Right cardiac atrium (tissue), 5 donors: ENCODE measurements around the gene TNK1. TPM values are rescaled to one million over a fixed set of nuclear protein-coding genes. Genes with fewer than 3 reads are reported as not detected.

Experiments
- ATAC-seq, 2 donors: fragments of 200-7000 bp; cut with Tn5 transposase; one replicate each; pipeline versions ENCODE4 v1.8.0 to v1.9.1; 2020; ENCODE audit warnings: moderate library complexity in 2 of 2, mild to moderate bottlenecking in 1 of 2
- DNase-seq, 3 donors: peaks; one replicate each; pipeline ENCODE4 v3.0.0-alpha.2; 2020
- H3K27ac ChIP-seq: one replicate; pipeline ENCODE4 v1.5.1; 2013; ENCODE audit warnings: mild to moderate bottlenecking, low read length, control low read depth, moderate library complexity
- H3K27me3 ChIP-seq: one replicate; pipeline ENCODE4 v1.6.1; 2013; ENCODE audit not compliant: control insufficient read depth, insufficient read depth
- H3K4me1 ChIP-seq: one replicate; pipeline ENCODE4 v1.6.1; 2013; ENCODE audit warnings: low read length; ENCODE audit not compliant: control insufficient read depth, insufficient read depth
- H3K4me3 ChIP-seq: one replicate; pipeline ENCODE4 v1.5.1; 2013; ENCODE audit warnings: low read length, control low read depth
- H3K9me3 ChIP-seq: one replicate; pipeline ENCODE4 v1.6.1; 2013; ENCODE audit warnings: low read length; ENCODE audit not compliant: control insufficient read depth
- WGBS: extraction: QIAGEN DNeasy Blood & Tissue Kit; methylation state at CpG from one replicate; pipeline ENCODE4 v1.1.7; 2013; 5-methylcytosine and 5-hydroxymethylcytosine counted together
- intact Hi-C, 4 donors: fragments of 100-400 bp; cut with DNase I; formaldehyde crosslinking; loops; one replicate each; pipeline versions ENCODE4 v1.11.0 to v1.14.0; 2022 to 2023
- polyA plus RNA-seq: library from polyadenylated mRNA; stranded (reverse); fragments of 200-250 nt; gene quantifications from one replicate; pipeline ENCODE4 v1.2.3, GENCODE V29; 2013
- total RNA-seq, 4 donors: library from RNA; stranded (reverse); fragmentation: NEBNext Ultra II Directional; extraction: Animal tissue kit (Norgen Biotek cat#: 25700); gene quantifications; one replicate each; pipeline ENCODE4 v1.2.1, GENCODE V29; 2021
- donor health status: healthy with polysubstance abuse.
- donor health status: DM: no; HTN: yes; CAD: no.
- donor health status: DM: no; HTN: no; CAD: no.
- donor health status: DM: no; HTN: yes; CAD: no; lungs with severe emphysema.
- donor health status: DM: yes; HTN: yes; CAD: no.

TNK1 gene
- total and polyA plus RNA-seq, 5 donors, result 1.7 to 3.6 (median 3.3) TPM

- H3K4me3 ChIP-seq, result no peak overlapping the region
- H3K27ac ChIP-seq, result no peak overlapping the region
- WGBS, result 86% methylated on average over 5 of the region's 5 CpGs
- no peak for ATAC-seq
- intact Hi-C loops, result loop anchor here in 1 of 4 donors (10.0 kb wide), 1 partner anchor 65 kb away; the partner anchor contains the start of genes FGF11 and TMEM102
- no peaks in the 10 kb centered on the region for H3K4me1 ChIP-seq
- H3K9me3 ChIP-seq, result no peaks in the 10 kb centered on the region
- no peaks in the 10 kb centered on the region for H3K27me3 ChIP-seq
- peak in 1 of 3 donors; percentile 9 for DNase-seq
Measured at GRCh38 chr17:7369825-7370224, 11.1 kb upstream of the TNK1 start.

GRCh38 chr17:7370853-7371252, 10.0 kb upstream of the TNK1 start:
- no peaks in the 10 kb centered on the region for H3K4me1 ChIP-seq
- no peaks in the 10 kb centered on the region for H3K9me3 ChIP-seq
- intact Hi-C loops, result no loop called here
- no peak overlapping the region for H3K27ac ChIP-seq
- DNase-seq, result peak in 1 of 3 donors; percentile 1
- ATAC-seq, result no peak
- no peak overlapping the region for H3K4me3 ChIP-seq
- WGBS, result 88% methylated on average over 4 of the region's 4 CpGs
- no peaks in the 10 kb centered on the region for H3K27me3 ChIP-seq

- Histone ChIP-seq H3K4me1 (no peaks in the 10 kb centered on the region), H3K9me3 (no peaks in the 10 kb centered on the region), H3K4me3 (no peak overlapping the region), H3K27me3 (no peaks in the 10 kb centered on the region), H3K27ac (no peak overlapping the region)
- intact Hi-C loops, result no loop called here
- 86% methylated on average over 2 of the region's 2 CpGs for WGBS
- ATAC-seq (no peak), DNase-seq (no peak)
Measured at GRCh38 chr17:7374353-7374752, 6.5 kb upstream of the TNK1 start.

- 94% methylated on average over 3 of the region's 3 CpGs for WGBS
- peaks cover 3% of the 10 kb centered on the region for H3K4me1 ChIP-seq
- ATAC-seq (no peak), DNase-seq (no peak)
- no peaks in the 10 kb centered on the region for H3K9me3 ChIP-seq
- H3K27ac ChIP-seq, result no peak overlapping the region
- intact Hi-C loops, result no loop called here
- no peaks in the 10 kb centered on the region for H3K27me3 ChIP-seq
- no peak overlapping the region for H3K4me3 ChIP-seq
Measured at GRCh38 chr17:7379134-7379533, 1.8 kb upstream of the TNK1 start.

GRCh38 chr17:7380321-7380720, 568 bp upstream of the TNK1 start:
- WGBS, result 21% methylated on average over 7 of the region's 7 CpGs
- Histone ChIP-seq H3K27me3 (no peaks in the 10 kb centered on the region), H3K4me1 (peaks cover 3% of the 10 kb centered on the region), H3K9me3 (no peaks in the 10 kb centered on the region), H3K27ac (no peak overlapping the region), H3K4me3 (peak overlapping the region; percentile 45)
- DNase-seq (peak; percentile 63 to 83 (median 78)), ATAC-seq (peak; percentile 41 to 62)
- intact Hi-C loops, result no loop called here

- Histone ChIP-seq H3K27me3 (no peaks in the 10 kb centered on the region), H3K4me3 (no peak overlapping the region), H3K9me3 (no peaks in the 10 kb centered on the region), H3K27ac (no peak overlapping the region), H3K4me1 (peaks cover 3% of the 10 kb centered on the region)
- WGBS, result 88% methylated on average over 10 of the region's 10 CpGs
- no peak for DNase-seq
- intact Hi-C loops, result no loop called here
- ATAC-seq, result no peak
Measured at GRCh38 chr17:7382901-7383300, 2.0 kb downstream of the TNK1 start.

- H3K27ac ChIP-seq, result no peak overlapping the region
- ATAC-seq, result peak; percentile 1 to 2
Measured at GRCh38 chr17:7383371-7383741, 2.5 kb downstream of the TNK1 start.

GRCh38 chr17:7383742-7384488, 3.0 kb downstream of the TNK1 start:
- H3K4me1 ChIP-seq, result peaks cover 3% of the 10 kb centered on the region
- H3K27ac ChIP-seq, result no peak overlapping the region
- H3K4me3 ChIP-seq, result peak overlapping the region; percentile 16
- DNase-seq (peak; percentile 61 to 82 (median 81)), ATAC-seq (peak; percentile 77 to 81)
- no peaks in the 10 kb centered on the region for H3K9me3 ChIP-seq
- WGBS, result 6% methylated on average over 65 of the region's 65 CpGs
- no peaks in the 10 kb centered on the region for H3K27me3 ChIP-seq
- intact Hi-C loops, result no loop called here

More at GRCh38 chr17:7383371-7383741, 2.5 kb downstream of the TNK1 start:
- H3K4me3 ChIP-seq, result no peak overlapping the region
- intact Hi-C loops, result no loop called here
- WGBS, result 74% methylated on average over 11 of the region's 11 CpGs
- peaks cover 3% of the 10 kb centered on the region for H3K4me1 ChIP-seq
- no peaks in the 10 kb centered on the region for H3K9me3 ChIP-seq
- DNase-seq, result no peak
- H3K27me3 ChIP-seq, result no peaks in the 10 kb centered on the region

- Histone ChIP-seq H3K27me3 (no peaks in the 10 kb centered on the region), H3K9me3 (no peaks in the 10 kb centered on the region), H3K4me3 (peak overlapping the region; percentile 16), H3K4me1 (peaks cover 3% of the 10 kb centered on the region), H3K27ac (no peak overlapping the region)
- no peak for DNase-seq
- intact Hi-C loops, result no loop called here
- ATAC-seq, result peak in 1 of 2 donors; percentile 1
- WGBS, result 41% methylated on average over 23 of the region's 23 CpGs
Measured at GRCh38 chr17:7384489-7385081, 3.7 kb downstream of the TNK1 start.

GRCh38 chr17:7388856-7389255, 8.0 kb downstream of the TNK1 start:
- WGBS, result 96% methylated on average over 10 of the region's 10 CpGs
- ATAC-seq (no peak), DNase-seq (peak in 1 of 3 donors; percentile 34)
- Histone ChIP-seq H3K27ac (no peak overlapping the region), H3K27me3 (no peaks in the 10 kb centered on the region), H3K4me3 (no peak overlapping the region), H3K4me1 (no peaks in the 10 kb centered on the region), H3K9me3 (no peaks in the 10 kb centered on the region)
- intact Hi-C loops, result no loop called here
